Activated B cell treated with CpG ODN at 0.5 μM for 24 hours (primary cell): ENCODE results near the gene ERLEC1. TPM values are rescaled to one million over a fixed set of nuclear protein-coding genes. Genes with fewer than 3 reads are reported as not detected.

ENCODE experiments used
- ATAC-seq: fragments of 200-7000 bp; cut with Tn5 transposase; one replicate; pipeline ENCODE4 v1.10.0; 2021; ENCODE audit warnings: low read depth, mild to moderate bottlenecking, moderate library complexity
- CTCF ChIA-PET: fragments of 350-600 bp; sonication (Branson Sonifier 250); formaldehyde crosslinking; loops from one replicate; lab custom pipeline; 2021; ENCODE audit warnings: antibody characterized with exemption; lab: Charles Lee
- POLR2A ChIA-PET: fragments of 350-600 bp; sonication (Branson Sonifier 250); formaldehyde crosslinking; loops from one replicate; lab custom pipeline; 2021; ENCODE audit warnings: antibody characterized with exemption; lab: Charles Lee
- DNase-seq: peaks from one replicate; pipeline ENCODE4 v3.0.0; 2022
- H3K27ac Mint-ChIP-seq: one replicate; pipeline ENCODE4 v1.8.0; 2020; ENCODE audit warnings: mixed read lengths
- H3K27me3 Mint-ChIP-seq: one replicate; pipeline ENCODE4 v1.8.0; 2021; ENCODE audit warnings: mixed read lengths
- H3K36me3 Mint-ChIP-seq: one replicate; pipeline ENCODE4 v1.8.0; 2021; ENCODE audit warnings: low read depth, mixed read lengths
- H3K4me1 Mint-ChIP-seq: one replicate; pipeline ENCODE4 v1.8.0; 2021; ENCODE audit warnings: mixed read lengths
- H3K4me3 Mint-ChIP-seq: one replicate; pipeline ENCODE4 v1.8.0; 2020; ENCODE audit warnings: mild to moderate bottlenecking, mixed read lengths
- H3K9me3 Mint-ChIP-seq: one replicate; pipeline ENCODE4 v1.8.0; 2020; ENCODE audit warnings: mixed read lengths
- intact Hi-C: fragments of 100-400 bp; cut with micrococcal nuclease; formaldehyde crosslinking; loops from one replicate; pipeline ENCODE4 v1.15.1; 2024
- total RNA-seq: library from RNA; stranded (reverse); gene quantifications from 2 replicates; pipeline ENCODE4 v1.2.3, GENCODE V29; 2022
- TF ChIP-seq, protein P1 (sequence below): fragments of 200-600 bp; IDR thresholded peaks from one replicate; pipeline ENCODE4 v1.8.0; 2022; ENCODE audit warnings: antibody characterized with exemption, mild to moderate bottlenecking

ERLEC1 gene
- total RNA-seq, 1 donor from 2014 or later, result 16.8 TPM

DNA sequence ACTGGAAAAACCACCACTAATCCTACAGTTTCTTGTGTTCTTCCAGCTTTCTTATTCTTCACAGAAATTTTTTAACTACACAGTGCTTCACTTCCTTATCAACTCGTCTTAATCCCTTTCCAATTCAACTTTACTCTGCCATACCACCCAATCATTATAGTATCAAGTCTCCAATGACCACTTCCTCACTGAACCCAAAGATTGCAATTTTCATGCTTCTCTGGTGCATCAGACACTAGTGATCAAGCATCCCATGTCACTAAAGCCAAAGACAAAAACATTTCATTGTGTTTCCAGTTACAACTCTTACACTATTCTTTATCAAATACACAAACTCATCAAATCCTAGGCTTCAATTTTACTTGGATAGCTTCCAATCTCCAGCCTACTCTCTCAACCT lies 9.7 kb upstream of the ERLEC1 start:
- no peaks in the 10 kb centered on the region for H3K27me3 Mint-ChIP-seq
- TF ChIP-seq, protein P1, sequence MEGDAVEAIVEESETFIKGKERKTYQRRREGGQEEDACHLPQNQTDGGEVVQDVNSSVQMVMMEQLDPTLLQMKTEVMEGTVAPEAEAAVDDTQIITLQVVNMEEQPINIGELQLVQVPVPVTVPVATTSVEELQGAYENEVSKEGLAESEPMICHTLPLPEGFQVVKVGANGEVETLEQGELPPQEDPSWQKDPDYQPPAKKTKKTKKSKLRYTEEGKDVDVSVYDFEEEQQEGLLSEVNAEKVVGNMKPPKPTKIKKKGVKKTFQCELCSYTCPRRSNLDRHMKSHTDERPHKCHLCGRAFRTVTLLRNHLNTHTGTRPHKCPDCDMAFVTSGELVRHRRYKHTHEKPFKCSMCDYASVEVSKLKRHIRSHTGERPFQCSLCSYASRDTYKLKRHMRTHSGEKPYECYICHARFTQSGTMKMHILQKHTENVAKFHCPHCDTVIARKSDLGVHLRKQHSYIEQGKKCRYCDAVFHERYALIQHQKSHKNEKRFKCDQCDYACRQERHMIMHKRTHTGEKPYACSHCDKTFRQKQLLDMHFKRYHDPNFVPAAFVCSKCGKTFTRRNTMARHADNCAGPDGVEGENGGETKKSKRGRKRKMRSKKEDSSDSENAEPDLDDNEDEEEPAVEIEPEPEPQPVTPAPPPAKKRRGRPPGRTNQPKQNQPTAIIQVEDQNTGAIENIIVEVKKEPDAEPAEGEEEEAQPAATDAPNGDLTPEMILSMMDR, result no peak
- peaks cover 43% of the 10 kb centered on the region for H3K36me3 Mint-ChIP-seq
- CTCF ChIA-PET, result no interaction called here
- intact Hi-C loops, result no loop called here
- no peak overlapping the region for H3K4me3 Mint-ChIP-seq
- no peak for DNase-seq
- ATAC-seq, result no peak
- H3K9me3 Mint-ChIP-seq, result no peaks in the 10 kb centered on the region
- POLR2A ChIA-PET, result interaction anchor here (1.4 kb wide), 1 partner anchor 10 kb away, joined by 3 read pairs; the partner anchor contains the start of gene CHAC2
- H3K27ac Mint-ChIP-seq, result no peak overlapping the region
- peaks cover 23% of the 10 kb centered on the region for H3K4me1 Mint-ChIP-seq

DNA sequence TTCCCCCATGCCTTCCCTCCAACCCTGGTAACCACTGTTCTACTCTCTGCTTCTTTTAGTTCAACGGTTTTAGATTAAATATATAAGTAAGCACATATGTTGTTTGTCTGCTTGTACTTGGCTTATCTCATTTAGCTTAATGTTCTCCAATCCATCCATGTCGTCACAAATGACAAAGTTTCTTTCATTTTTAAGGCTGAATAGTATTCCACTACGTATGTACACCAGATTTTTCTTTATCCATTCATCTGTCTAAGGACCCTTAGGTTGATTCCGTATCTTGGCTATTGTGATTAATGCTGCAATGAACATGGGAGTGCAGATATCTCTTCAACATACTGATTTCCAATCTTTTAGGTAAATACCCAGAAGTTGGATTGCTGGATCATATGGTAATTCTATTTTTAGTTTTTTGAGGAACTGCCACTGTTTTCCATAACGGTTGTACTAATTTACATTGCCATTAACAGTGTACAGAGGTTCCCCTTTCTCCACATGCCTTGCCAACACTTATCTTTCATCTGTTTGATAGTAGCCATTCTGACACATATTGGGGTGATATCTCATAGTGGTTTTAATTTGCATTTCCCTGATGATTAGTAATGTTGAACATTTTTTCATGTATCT lies 8.2 kb upstream of the ERLEC1 start:
- CTCF ChIA-PET, result no interaction called here

DNA sequence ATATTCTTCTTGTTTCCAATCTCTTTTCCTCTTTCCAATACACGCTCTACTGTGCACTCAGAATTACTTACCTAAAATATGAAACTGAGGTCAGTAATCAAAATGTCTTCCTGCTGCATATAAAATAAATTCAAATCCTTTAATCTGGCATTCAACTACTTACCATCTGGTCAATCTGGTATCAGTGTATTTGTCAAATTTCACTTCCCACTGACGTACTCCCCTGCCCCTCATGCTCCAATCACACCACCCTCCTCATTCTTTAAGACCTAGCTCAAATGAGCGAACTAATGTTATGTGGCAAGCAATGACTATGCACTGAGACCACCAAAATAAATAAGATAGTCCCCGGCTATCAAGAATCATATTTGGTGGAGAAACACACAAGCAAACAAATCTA lies 6.8 kb upstream of the ERLEC1 start:
- intact Hi-C loops, result no loop called here
- ChIA-PET CTCF (no interaction called here), POLR2A (interaction anchor here (1.5 kb wide), 1 partner anchor 12 kb away, joined by 7 read pairs; the partner anchor contains the start of gene CHAC2)
- TF ChIP-seq, protein P1, result no peak
- DNase-seq, result no peak
- Mint-ChIP-seq H3K4me3 (no peak overlapping the region), H3K4me1 (peaks cover 40% of the 10 kb centered on the region), H3K36me3 (peaks cover 35% of the 10 kb centered on the region), H3K27me3 (no peaks in the 10 kb centered on the region), H3K27ac (no peak overlapping the region), H3K9me3 (no peaks in the 10 kb centered on the region)
- ATAC-seq, result no peak

More for the DNA sequence above, 8.2 kb upstream of the ERLEC1 start:
- ATAC-seq (no peak), DNase-seq (no peak)
- intact Hi-C loops, result loop anchor here (1.0 kb wide), 1 partner anchor 8 kb away; the partner anchor contains the start of gene ASB3
- Mint-ChIP-seq H3K4me1 (peaks cover 27% of the 10 kb centered on the region), H3K27me3 (no peaks in the 10 kb centered on the region), H3K9me3 (no peaks in the 10 kb centered on the region), H3K4me3 (no peak overlapping the region), H3K36me3 (peaks cover 42% of the 10 kb centered on the region), H3K27ac (no peak overlapping the region)
- TF ChIP-seq, protein P1, result no peak
- POLR2A ChIA-PET, result interaction anchor here (1.4 kb wide), 1 partner anchor 11 kb away, joined by 3 read pairs; the partner anchor contains the start of gene CHAC2

DNA sequence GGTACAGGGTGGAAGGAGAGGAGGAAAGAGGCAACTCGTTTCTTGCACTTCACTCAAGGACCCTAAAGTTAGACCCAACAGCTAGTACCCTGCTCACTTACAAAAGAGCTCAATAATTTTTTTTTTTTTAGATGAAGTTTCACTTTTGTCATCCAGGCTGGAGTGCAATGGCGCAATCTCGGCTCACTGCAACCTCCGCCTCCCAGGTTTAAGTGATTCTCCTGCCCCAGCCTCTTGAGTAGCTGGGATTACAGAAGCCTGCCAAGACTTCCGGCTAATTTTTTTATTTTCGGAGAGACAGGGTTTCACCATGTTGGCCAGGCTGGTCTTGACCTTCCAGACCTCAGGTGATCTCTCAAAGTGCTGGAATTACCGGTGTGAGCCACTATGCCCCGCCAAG lies 4.2 kb upstream of the ERLEC1 start:
- DNase-seq (no peak), ATAC-seq (no peak)
- H3K27me3 Mint-ChIP-seq, result no peaks in the 10 kb centered on the region
- POLR2A ChIA-PET, result interaction anchor here (1.0 kb wide), 1 partner anchor 15 kb away, joined by 9 read pairs; the partner anchor contains the start of gene CHAC2
- CTCF ChIA-PET, result no interaction called here
- no peaks in the 10 kb centered on the region for H3K9me3 Mint-ChIP-seq
- no peak overlapping the region for H3K4me3 Mint-ChIP-seq
- intact Hi-C loops, result no loop called here
- TF ChIP-seq, protein P1, result no peak
- peaks cover 43% of the 10 kb centered on the region for H3K36me3 Mint-ChIP-seq
- H3K4me1 Mint-ChIP-seq, result peaks cover 47% of the 10 kb centered on the region
- no peak overlapping the region for H3K27ac Mint-ChIP-seq

DNA sequence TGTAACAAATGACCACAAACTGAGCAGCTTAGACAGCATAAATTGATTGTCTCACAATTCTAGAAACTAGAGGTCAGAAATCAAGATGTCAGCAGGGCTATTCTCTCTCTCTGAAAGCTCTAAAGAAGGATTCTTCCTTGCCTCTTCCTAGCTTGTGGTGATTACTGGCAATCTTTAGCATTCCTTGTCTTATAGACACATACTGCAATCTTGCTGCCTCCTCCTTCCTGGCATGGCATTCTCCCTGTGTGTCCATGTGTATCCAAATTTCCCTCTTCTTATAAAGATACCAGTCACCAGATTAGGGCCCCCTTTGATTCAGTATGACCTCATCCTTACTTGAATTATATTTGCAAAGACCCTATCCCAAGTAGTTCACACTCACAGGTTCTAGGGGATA lies 2.4 kb upstream of the ERLEC1 start:
- TF ChIP-seq, protein P1, result no peak
- ATAC-seq, result no peak
- peaks cover 47% of the 10 kb centered on the region for H3K4me1 Mint-ChIP-seq
- peaks cover 34% of the 10 kb centered on the region for H3K36me3 Mint-ChIP-seq
- H3K27me3 Mint-ChIP-seq, result no peaks in the 10 kb centered on the region
- intact Hi-C loops, result no loop called here
- no peak for DNase-seq
- H3K27ac Mint-ChIP-seq, result no peak overlapping the region
- peak overlapping the region; percentile 6 for H3K4me3 Mint-ChIP-seq
- no peaks in the 10 kb centered on the region for H3K9me3 Mint-ChIP-seq
- ChIA-PET CTCF (no interaction called here), POLR2A (interaction anchor here (0.6 to 4.0 kb wide), 2 partner anchors 15 to 210 kb away, joined by 3 to 81 read pairs; partner anchors contain the start of gene CHAC2)
